ENCODE results near the gene DACH1. TPM values are rescaled to one million over a fixed set of nuclear protein-coding genes. Genes with fewer than 3 reads are reported as not detected.

Gene DACH1
- total and polyA plus RNA-seq, 9 of the 15 experiments (the other 6 are each of a cell fraction or from before 2014, with no cell fraction given), result 0.04 to 0.07 (median 0.04) TPM; not detected in 2

GRCh38 chr13:71870100-71870499 is 3.1 kb upstream of the DACH1 start (continued):
- TF ChIP-seq ZNF584 (CRISPR knock-in tag; IDR thresholded peaks at IDR 0.05; ENCODE audit: low read depth) (no peak), ZC3H8 (IDR thresholded peaks at IDR 0.05) (no peak), GABPB1 (CRISPR knock-in tag; IDR thresholded peaks at IDR 0.05) (no peak), AFF4 (CRISPR knock-in tag; IDR thresholded peaks at IDR 0.05) (no peak), NRF1 (conservative IDR thresholded peaks at IDR 0.05 in 1 of 2, IDR thresholded peaks at IDR 0.05 in 1 of 2) (no peak), POLR2G (IDR thresholded peaks at IDR 0.05; ENCODE audit: low read depth, low read length) (no peak), KLF6 (CRISPR knock-in tag; IDR thresholded peaks at IDR 0.05; ENCODE audit: borderline replicate concordance) (no peak), SREBF1 (IDR thresholded peaks at IDR 0.05; ENCODE audit: borderline replicate concordance, low read depth, low read length) (no peak), ZNF174 (CRISPR knock-in tag; IDR thresholded peaks at IDR 0.05) (no peak), GTF2E2 (tag; IDR thresholded peaks at IDR 0.05) (no peak), ETV1 (tag; conservative IDR thresholded peaks at IDR 0.05; ENCODE audit: low read depth) (no peak), CAMTA2 (CRISPR knock-in tag; conservative IDR thresholded peaks at IDR 0.05) (no peak), TCFL5 (CRISPR knock-in tag; conservative IDR thresholded peaks at IDR 0.05) (no peak)

Data from K562 (cell line).